ENCODE measurements around the gene COG6. TPM values are rescaled to one million over a fixed set of nuclear protein-coding genes. Genes with fewer than 3 reads are reported as not detected.

The COG6 gene
- total RNA-seq, 1 donor from 2014 or later = 60.9 TPM

GRCh38 chr13:39675904-39676303 lies 20.4 kb downstream of the COG6 start:
- H3K4me1 Mint-ChIP-seq (ENCODE audit: low read depth) = no peaks in the 10 kb centered on the region
- H3K27me3 Mint-ChIP-seq (ENCODE audit: low read depth) = no peaks in the 10 kb centered on the region
- H3K36me3 Mint-ChIP-seq (ENCODE audit: low read depth) = peaks cover 20% of the 10 kb centered on the region
- no peak overlapping the region for H3K4me3 Mint-ChIP-seq (ENCODE audit: unreplicated experiment)
- H3K27ac Mint-ChIP-seq (ENCODE audit: unreplicated experiment) = no peak overlapping the region
- TF ChIP-seq CTCF (IDR thresholded peaks at IDR 0.05) = no peak
- DNase-seq (ENCODE audit: low spot score) = no peak
- peaks cover 4% of the 10 kb centered on the region for H3K9me3 Mint-ChIP-seq (ENCODE audit: low read depth)

GRCh38 chr13:39676315-39676876 lies 20.9 kb downstream of the COG6 start:
- Mint-ChIP-seq H3K4me3 (ENCODE audit: unreplicated experiment) (no peak overlapping the region), H3K27ac (ENCODE audit: unreplicated experiment) (no peak overlapping the region), H3K36me3 (ENCODE audit: low read depth) (peaks cover 23% of the 10 kb centered on the region), H3K27me3 (ENCODE audit: low read depth) (no peaks in the 10 kb centered on the region), H3K9me3 (ENCODE audit: low read depth) (peaks cover 4% of the 10 kb centered on the region), H3K4me1 (ENCODE audit: low read depth) (no peaks in the 10 kb centered on the region)
- no peak for DNase-seq (ENCODE audit: low spot score)
- peak; percentile 88 for TF ChIP-seq CTCF (IDR thresholded peaks at IDR 0.05)

- H3K4me1 Mint-ChIP-seq (ENCODE audit: low read depth) = no peaks in the 10 kb centered on the region
- peaks cover 4% of the 10 kb centered on the region for H3K9me3 Mint-ChIP-seq (ENCODE audit: low read depth)
- no peaks in the 10 kb centered on the region for H3K27me3 Mint-ChIP-seq (ENCODE audit: low read depth)
- H3K27ac Mint-ChIP-seq (ENCODE audit: unreplicated experiment) = no peak overlapping the region
- peaks cover 17% of the 10 kb centered on the region for H3K36me3 Mint-ChIP-seq (ENCODE audit: low read depth)
- no peak overlapping the region for H3K4me3 Mint-ChIP-seq (ENCODE audit: unreplicated experiment)
- no peak for TF ChIP-seq CTCF (IDR thresholded peaks at IDR 0.05)
- no peak for DNase-seq (ENCODE audit: low spot score)
Measured at GRCh38 chr13:39682310-39682709, 26.8 kb downstream of the COG6 start.

- H3K9me3 Mint-ChIP-seq (ENCODE audit: low read depth) = peaks cover 4% of the 10 kb centered on the region
- H3K36me3 Mint-ChIP-seq (ENCODE audit: low read depth) = peaks cover 20% of the 10 kb centered on the region
- no peak overlapping the region for H3K4me3 Mint-ChIP-seq (ENCODE audit: unreplicated experiment)
- DNase-seq (ENCODE audit: low spot score) = no peak
- no peak overlapping the region for H3K27ac Mint-ChIP-seq (ENCODE audit: unreplicated experiment)
- H3K27me3 Mint-ChIP-seq (ENCODE audit: low read depth) = no peaks in the 10 kb centered on the region
- H3K4me1 Mint-ChIP-seq (ENCODE audit: low read depth) = no peaks in the 10 kb centered on the region
- no peak for TF ChIP-seq CTCF (IDR thresholded peaks at IDR 0.05)
Measured at GRCh38 chr13:39682788-39683187, 27.3 kb downstream of the COG6 start.

GRCh38 chr13:39684531-39685137 lies 29.2 kb downstream of the COG6 start:
- peak; percentile 83 for TF ChIP-seq CTCF (IDR thresholded peaks at IDR 0.05)
- peaks cover 20% of the 10 kb centered on the region for H3K36me3 Mint-ChIP-seq (ENCODE audit: low read depth)
- no peak overlapping the region for H3K27ac Mint-ChIP-seq (ENCODE audit: unreplicated experiment)
- no peak overlapping the region for H3K4me3 Mint-ChIP-seq (ENCODE audit: unreplicated experiment)
- H3K9me3 Mint-ChIP-seq (ENCODE audit: low read depth) = peaks cover 4% of the 10 kb centered on the region
- no peak for DNase-seq (ENCODE audit: low spot score)
- H3K27me3 Mint-ChIP-seq (ENCODE audit: low read depth) = no peaks in the 10 kb centered on the region
- peaks cover 7% of the 10 kb centered on the region for H3K4me1 Mint-ChIP-seq (ENCODE audit: low read depth)

All from chondrocyte (in vitro differentiated cells).